Left lobe of liver (tissue), 2 donors: ENCODE data around the gene FTCD. TPM values are rescaled to one million over a fixed set of nuclear protein-coding genes. Genes with fewer than 3 reads are reported as not detected.

Experiments used
- ATAC-seq: fragments of 200-7000 bp; cut with Tn5 transposase; one replicate; pipeline ENCODE4 v1.9.1; 2020; ENCODE audit warnings: mild to moderate bottlenecking, moderate library complexity
- DNase-seq: peaks from one replicate; pipeline ENCODE4 v3.0.0-alpha.2; 2020; ENCODE audit warnings: low spot score
- total RNA-seq: library from RNA; stranded (reverse); gene quantifications from one replicate; pipeline ENCODE4 v1.2.1, GENCODE V29; 2021
- donor health status: DM: no; HTN: no; CAD: no; lungs with moderate emphysema.
- donor health status: DM: no; HTN: yes; CAD: no.

FTCD gene
- total RNA-seq, 1 donor from 2014 or later = 668 TPM

DNA sequence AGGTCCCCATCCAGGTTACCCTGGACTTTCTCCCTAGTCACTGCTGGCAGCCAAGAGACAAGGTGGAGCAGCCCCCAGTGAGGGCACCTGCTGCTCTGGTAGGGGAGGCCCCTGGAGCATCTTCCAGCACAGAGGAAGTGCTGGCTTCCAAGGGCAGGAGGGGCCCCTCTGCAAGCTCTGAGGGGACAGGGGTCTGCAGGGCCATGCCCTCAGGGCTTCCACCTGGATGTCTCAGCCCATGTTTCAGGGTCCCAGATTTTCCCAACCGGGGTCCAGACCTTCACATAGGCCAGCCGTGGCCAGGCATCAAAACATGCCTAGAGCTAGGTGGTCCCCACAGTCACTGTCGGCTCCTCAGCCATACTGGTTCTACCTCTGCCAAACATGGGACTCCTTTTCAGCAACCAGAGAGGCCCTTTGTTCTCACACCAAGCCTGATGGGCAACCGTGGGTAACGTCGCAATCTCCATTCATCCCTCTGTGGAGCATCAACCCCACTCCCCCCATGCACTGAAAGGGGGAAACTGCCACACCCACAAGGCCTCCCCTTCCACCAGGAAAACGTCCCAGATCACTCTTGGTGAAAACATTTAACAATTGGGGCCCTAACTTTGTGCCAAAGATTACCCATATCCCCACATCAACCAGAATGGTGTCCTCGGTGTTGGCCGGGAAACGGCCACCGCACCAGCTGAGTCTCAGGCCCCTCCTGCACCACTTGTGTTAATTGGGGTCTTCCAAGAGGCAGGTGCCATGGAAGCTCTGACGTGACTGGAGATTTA, 59.4 kb downstream of the FTCD start:
- ATAC-seq (no peak), DNase-seq (peak; percentile 38)

DNA sequence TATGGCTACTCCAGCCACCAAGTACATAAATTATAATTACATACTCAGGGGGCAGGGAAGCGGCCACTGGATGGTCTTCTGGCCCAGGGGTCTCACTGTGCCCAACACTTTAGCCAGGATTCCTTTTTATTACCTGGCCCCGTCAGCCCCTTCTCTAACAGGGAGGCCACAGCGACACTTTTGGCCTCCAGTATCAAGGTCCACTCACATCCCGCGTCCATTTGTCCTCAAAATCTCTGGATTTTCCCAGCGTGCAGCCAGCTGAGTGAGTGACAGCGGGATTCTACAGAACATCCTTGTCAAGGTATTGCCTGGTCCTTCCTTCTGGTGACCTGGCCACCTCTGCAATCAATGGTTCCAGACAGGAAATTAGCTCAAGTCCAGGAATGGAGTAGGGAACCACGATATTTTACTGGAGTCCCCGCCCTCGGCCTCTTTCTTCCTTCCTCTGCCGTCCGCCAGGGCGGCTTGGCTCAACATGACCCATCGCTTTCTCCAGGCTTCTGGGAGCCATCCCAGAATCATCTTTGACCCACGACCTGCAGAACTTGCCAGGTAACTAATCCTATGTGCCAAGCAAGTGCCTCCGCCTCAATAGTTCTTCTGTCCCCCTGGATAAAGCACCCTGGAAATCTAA, 60.2 kb downstream of the FTCD start:
- ATAC-seq (no peak), DNase-seq (peak; percentile 26)

DNA sequence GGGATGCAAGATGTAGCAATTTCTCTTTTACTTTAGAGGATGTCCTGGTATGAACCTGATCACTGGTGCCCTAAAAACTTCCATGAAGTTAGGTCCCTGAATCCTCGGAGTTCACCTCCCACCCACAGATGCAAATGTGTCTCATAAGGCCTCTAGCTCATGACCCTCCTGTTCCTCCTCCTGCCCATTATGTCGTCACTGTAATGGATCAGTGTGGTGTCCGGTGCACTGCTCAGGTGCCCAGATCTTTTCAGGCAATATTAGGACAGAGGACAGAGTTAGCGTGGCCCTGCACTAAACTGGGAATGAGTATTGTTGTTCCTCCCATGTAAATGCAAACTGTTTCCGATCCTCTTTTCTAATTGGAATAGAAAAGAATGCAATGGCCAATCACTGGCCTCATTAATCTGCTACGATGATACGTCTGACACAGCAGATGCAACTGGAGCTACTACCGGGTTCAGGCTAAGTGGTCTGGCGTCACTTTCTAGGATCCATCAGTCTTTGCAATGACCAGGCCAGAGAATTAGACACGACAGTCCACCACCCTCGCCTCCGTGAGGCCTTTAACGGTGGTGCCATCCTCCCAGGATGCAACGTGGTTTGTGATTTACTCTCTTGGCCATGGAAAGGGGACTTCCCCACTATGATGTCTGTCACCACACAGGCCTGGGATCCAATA, 60.8 kb downstream of the FTCD start:
- ATAC-seq (no peak), DNase-seq (peak; percentile 12)

DNA sequence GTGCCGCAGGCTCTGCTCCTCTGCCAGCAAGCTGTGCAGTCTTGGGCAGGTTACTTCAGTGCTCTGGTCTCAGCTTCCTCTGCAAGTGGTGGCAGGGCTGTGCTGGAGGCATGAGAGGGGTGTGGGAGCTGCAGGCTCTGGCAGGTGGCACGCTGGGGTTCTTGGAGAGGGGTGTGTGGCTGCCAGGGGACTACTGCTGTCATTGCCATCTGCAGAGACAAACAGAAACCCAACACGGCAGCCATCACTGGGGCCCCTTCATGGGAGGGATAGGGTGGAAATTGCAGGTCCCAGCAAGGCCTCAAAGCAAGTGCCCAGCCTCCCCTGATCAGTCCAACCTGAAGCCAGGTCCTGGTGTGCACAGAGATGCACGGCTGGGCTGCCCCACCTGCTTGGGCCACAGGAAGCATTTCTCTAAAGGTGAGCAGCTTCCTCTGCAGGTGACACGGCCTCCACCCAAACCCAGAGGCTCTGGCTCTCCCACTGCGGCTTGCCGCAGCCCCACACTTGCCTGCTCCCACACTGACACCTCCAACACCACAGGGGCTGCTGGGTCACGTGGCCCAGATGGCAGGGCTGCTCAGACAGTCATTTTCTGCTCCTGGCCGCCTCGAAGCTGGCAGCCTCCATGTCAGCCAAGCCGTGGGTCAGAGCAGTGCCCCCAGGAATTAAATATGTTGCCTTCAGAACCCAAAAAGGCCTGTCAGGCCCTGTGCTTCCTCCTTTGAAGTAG, 61.5 kb downstream of the FTCD start:
- DNase-seq = peak; percentile 39

DNA sequence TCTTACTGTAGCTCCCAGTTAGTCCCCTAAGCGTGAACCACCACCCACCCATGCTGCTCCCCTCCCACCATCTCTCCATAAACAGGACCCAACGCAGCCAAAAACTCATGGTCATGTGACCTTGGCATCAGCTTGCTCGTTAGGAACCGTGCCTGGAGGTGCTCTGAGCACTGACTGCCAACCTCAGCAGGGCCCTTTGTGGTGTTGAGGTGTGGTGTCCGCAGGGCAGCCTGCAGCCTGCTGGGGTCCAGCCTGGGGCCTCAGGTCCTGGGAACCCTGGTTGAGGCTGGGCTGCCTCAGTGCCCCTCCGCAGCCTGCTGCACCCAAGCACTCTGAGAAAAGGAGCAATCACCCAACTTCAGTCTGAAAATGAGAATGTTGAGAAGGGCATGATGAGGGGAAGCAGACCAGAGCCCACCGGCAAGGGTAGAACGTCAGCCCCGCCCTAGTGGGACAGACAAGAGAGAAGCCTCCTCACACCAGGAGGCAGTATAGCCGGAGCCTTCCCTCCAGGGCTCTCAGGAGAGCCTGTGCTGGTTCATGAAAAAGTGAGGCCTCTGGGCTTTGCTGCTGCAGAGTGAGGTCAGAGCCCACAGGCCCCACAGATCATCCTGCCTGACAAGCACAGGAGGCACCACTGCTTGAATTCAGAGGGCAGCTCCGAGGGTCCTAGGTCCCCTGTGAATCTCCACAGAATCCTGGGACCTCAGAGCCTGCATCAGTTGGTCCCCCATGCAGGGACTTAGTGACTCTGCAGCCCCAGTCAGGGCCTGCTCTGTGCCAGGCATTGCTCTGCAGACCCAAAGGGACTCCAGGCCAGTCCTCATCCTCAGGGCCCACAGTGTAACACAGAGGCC, 62.3 kb downstream of the FTCD start:
- peak; percentile 33 for DNase-seq
- ATAC-seq = no peak

More for the DNA sequence above, 61.5 kb downstream of the FTCD start:
- ATAC-seq = no peak

DNA sequence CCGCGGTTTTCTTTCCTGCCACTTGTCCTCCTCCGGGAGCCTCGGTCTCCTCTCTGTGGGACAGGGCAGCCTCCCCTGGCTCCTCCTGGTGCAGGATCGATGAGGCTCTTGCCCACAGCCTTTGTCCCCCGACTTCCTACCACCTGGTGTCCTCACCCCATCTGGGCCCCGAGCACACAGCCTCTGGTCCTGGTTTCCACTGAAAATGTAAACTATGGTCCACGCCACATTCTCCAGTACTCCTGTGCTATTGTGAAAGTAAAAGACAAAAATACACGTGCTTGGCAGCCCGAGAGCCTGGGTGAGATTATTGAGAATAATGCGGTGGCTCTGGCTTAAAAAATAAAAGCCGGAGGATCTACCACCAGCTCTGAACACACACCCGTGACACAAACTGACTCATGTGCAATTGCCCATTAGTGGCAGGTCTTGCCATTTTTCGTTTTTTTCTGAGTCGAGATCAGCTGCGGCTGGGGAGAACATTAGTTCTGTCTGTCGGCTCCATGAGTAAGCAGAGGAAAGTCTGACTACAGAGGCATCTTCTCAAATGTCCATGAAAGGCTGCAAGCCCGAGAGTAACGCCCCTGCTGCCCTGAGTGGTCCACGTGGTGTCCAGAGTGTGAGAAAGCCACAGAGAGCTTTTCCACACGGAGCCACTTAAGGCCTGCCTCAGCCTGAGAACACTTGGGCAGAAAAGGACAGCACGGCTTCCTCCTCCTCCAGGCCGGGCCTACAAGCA, 63.2 kb downstream of the FTCD start:
- ATAC-seq = peak; percentile 11
- DNase-seq = peak; percentile 40

DNA sequence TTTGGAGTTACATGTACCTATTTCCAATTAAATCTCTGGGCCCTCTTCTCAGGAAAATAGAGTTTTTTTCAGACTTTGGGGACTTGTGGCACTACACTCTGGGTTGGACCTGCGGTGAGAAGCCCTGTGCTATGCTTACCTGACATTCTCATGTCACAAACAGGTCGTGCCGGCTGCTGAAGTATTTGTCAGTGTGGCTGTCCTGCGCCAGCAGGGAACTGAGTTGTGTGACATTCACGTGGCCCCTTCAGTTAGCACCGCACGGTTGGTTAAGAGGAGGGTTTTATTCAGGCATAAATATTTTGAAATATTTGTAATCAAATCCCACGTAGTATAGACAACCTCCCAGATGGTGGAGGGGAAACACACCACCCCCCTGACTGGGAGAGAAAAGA, 63.8 kb downstream of the FTCD start:
- ATAC-seq = no peak

DNA sequence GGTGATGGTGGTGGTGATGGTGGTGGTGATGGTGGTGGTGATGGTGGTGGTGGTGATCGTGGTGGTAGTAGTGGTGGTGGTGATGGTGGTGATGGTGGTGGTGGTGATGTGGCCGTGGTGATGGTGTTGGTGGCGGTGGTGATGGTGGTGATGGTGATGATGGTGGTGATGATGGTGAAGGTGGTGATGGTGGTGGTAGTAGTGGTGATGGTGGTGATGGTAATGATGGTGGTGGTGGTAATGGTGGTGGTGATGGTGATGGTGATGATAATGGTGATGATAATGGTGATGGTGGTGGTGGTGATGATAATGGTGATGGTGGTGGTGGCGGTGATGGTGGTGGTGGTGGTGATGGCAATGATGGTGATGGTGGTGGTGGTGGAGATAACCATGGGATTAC, 64.3 kb downstream of the FTCD start:
- DNase-seq (peak; percentile 34), ATAC-seq (no peak)

More for the DNA sequence above, 63.8 kb downstream of the FTCD start:
- peak; percentile 24 for DNase-seq

DNA sequence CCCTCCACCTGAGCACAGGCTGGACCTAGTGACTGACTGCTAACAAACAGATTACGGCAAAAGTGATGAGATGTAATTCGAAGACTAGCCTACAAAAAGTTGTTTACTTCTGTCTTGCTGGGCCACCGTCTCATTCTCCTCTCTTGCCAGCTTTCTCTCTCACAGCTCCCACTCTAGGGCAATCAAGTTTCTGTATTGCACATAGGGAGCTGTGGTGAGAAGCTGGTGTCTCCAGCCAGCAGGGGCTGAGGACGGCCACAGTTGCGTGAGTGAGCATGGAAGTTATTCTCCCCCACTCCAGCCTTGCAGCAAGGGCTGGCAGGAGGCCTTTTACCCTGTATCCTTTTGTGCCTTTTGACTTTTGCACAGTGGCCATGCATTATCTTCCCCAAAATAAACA, 66.1 kb downstream of the FTCD start:
- peak; percentile 15 for DNase-seq
- ATAC-seq = no peak

DNA sequence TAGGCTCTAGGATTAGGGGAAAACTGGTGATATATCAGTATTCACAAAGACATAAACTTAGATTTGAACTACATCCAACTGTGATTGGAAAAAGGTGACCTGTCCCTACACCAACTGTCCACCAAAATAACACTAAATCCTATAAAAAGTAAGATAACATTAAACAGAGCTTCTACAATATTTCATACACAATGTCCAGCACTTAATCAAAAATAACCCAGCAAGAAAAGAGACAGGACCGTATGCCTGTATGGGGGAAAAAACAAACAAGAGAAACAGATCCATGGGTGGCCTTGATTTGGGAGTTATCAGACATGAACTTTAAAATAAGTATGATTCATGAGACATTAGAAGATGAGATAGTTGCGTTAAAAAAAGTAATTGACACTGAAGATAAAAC, 67.2 kb downstream of the FTCD start:
- DNase-seq (no peak), ATAC-seq (no peak)

DNA sequence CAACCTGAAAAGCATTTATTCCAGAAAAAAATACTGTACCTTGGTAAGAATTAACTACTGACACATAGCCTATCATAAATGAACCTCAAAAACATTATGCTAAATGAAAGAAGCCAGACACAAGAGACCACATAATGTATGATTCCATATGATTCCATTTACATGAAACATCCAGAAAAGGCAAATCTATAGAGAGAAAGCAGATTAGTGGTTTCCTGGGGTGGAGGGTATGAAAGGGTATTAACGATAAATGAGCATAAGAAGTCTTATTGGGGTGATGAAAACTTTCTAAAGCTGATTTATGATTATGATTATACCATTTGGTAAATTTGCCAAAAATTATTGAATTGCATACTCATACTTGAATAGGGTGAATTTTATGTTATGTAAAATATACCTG, 67.7 kb downstream of the FTCD start:
- no peak for DNase-seq
- ATAC-seq = no peak

Other genes starting within 250 kb of the FTCD start
- 48.0 TPM for gene COL6A1, start 173.8 kb downstream of the FTCD start, total RNA-seq
- 34.9 TPM for gene COL6A2, start 57.5 kb downstream of the FTCD start, total RNA-seq
- 0.40 TPM for gene SPATC1L, start 28.9 kb upstream of the FTCD start, total RNA-seq
- 67.9 TPM for gene LSS, start 73.2 kb upstream of the FTCD start, total RNA-seq
- 46.9 TPM for gene MCM3AP, start 130.0 kb upstream of the FTCD start, total RNA-seq
- 6.0 TPM for gene YBEY, start 130.8 kb upstream of the FTCD start, total RNA-seq
- 2.1 TPM for gene C21orf58, start 168.3 kb upstream of the FTCD start, total RNA-seq
- 13.2 TPM for gene PCNT, start 168.6 kb upstream of the FTCD start, total RNA-seq